Measurements from ENCODE around the gene CD274.
"Not testable (repeated sequence)": the region's sequence is repeated elsewhere in the genome, so short reads cannot be mapped to it uniquely, and the experiment has no call there.

The CD274 gene

GRCh38 chr9:5468850-5469249 is 18.5 kb downstream of the CD274 start:
- DNase-seq, result no peak

GRCh38 chr9:5470122-5470521 is 19.8 kb downstream of the CD274 start:
- no peak for DNase-seq

DNA sequence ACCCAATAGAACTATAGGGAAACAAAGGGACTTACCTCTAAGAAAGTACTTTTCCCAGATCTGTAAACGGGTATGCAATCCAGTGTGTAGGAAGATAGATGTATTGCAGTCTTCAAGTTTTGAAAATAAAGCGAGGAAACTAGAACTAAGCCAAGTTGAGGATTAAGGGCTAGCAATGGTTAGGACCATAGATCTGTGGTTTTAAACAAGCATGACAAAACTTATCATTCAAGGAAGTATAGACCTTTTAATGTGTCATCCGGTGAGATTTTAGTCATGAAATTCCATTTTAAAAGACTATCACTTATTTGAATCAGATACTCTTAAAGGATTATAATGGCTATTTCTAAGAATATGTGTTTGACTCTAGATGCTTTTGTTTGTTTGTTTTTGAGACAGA is 20.5 kb downstream of the CD274 start:
- no peak for DNase-seq

- not testable (repeated sequence) for DNase-seq
Observed at GRCh38 chr9:5475611-5476010, 25.3 kb downstream of the CD274 start.

DNA sequence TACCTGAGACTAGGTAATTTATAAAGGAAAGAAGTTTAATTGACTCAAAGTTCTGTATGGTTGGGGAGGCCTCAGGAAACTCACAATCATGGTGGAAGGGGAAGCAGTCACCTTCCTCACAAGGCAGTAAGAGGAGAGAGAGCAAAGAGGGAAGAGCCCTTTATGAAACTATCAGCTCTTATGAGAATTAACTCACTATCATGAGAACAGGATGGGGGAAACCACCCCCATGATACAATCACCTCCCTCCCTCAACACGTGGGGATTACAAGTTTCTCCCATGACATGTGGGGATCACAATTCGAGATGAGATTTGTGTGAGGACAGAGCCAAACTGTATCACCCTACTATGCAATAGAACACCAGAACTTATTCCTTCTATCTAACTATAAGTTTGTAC is 27.9 kb downstream of the CD274 start:
- no peak for DNase-seq

DNA sequence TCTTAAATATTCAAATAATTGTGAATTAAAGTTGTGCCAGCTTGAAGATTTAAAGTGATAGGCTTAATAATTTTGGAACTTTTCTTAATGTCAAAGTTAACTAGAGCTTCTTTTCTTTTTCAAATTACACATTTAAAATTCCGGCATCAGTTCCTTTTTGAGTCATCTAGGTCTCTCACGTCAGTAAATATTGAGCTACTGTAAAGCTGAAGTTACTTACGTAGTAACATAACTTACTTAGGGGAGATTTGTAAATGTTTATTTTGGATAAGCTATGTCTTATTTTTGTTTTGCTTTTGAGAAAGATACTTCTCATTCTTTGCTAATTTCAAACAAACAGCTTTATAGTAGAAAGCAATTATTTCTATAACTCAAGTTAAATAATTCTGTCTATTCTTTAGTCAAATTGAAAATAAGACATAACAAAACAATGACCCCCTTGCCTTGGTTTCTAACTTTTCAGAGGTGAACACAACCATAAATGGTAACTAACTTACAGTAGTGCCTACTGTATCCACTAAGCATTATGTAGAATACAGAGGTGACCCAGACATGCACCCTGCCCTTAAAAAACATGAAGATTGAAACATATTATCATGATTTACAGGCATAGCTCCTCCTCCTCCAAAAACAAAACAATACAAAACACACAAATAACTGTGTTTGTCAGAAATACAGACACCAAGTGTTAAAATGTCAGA is 29.8 kb downstream of the CD274 start:
- no peak for DNase-seq

GRCh38 chr9:5480919-5481318 is 30.6 kb downstream of the CD274 start:
- DNase-seq, result no peak

- no peak for DNase-seq
Observed at GRCh38 chr9:5481322-5482040, 31.1 kb downstream of the CD274 start.

- DNase-seq, result no peak
Observed at GRCh38 chr9:5482194-5482593, 31.9 kb downstream of the CD274 start.

- no peak for DNase-seq
Observed at GRCh38 chr9:5483306-5483705, 33.0 kb downstream of the CD274 start.

DNA sequence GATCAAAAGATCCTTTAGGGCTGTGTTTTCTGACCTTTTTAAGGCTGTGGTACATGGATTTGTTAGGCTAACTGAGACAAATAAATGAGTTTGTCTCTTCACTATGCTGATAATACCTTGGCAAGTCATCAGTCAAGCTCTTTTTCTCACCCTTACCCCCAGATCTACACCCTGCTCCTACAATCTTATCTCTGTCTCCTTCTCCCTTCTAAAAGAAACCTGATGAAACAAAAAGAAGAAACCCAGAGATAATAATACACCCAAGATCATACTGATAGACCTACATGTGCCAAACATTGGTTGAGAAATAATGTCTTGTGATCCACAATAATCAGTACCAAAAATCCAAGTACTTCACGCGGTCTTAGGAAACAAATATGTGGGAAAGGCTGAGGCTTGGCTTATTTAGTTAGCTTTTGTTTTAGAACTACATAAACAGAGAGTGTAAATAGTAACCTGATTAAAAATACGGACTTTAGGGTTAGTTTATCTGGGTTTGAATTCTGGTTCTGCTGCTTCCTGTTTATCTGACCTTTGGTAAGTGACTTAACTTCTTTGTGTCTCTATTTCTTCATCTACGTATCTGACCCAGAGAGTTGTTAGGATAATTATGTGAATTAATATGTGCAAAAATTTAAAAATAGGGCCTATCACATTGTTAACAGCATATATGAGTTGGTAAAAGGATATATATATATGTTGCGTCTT is 35.2 kb downstream of the CD274 start:
- no peak for DNase-seq

GRCh38 chr9:5486988-5487387 is 36.6 kb downstream of the CD274 start:
- DNase-seq, result no peak

GRCh38 chr9:5488221-5489008 is 38.1 kb downstream of the CD274 start:
- no peak for DNase-seq

GRCh38 chr9:5489630-5490490 is 39.5 kb downstream of the CD274 start:
- DNase-seq, result no peak

- no peak for DNase-seq
Observed at GRCh38 chr9:5492965-5493678, 42.8 kb downstream of the CD274 start.

GRCh38 chr9:5493679-5494511 is 43.6 kb downstream of the CD274 start:
- no peak for DNase-seq

DNA sequence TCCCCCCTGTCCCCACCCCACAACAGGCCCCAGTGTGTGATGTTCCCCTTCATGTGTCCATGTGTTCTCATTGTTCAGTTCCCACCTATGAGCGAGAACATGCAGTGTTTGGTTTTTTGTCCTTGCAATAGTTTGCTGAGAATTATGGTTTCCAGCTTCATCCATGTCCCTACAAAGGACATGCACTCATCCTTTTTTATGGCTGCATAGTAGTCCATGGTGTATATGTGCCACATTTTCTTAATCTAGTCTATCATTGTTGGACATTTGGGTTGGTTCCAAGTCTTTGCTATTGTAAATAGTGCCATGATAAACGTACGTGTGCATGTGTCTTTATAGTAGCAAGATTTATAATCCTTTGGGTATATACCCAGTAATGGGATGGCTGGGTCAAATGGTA is 44.4 kb downstream of the CD274 start:
- DNase-seq, result not testable (repeated sequence)

DNA sequence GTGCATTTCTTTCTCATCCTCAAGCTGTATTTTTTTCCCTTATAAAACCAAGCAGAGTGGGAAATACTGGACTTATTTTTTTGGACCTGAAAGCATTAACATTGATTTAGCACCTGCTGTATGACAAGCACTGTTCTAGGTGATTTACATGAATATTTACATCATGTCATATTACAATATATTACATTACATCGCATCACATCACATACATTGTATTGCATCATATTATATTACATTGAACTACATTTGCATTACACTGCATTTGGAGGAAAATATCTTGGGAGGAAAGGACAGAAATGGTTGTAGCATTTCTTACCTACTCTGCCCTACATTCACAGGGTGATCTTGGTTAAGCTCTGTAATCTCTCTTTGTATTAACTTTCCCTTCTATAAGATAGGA is 48.8 kb downstream of the CD274 start:
- DNase-seq, result no peak

- DNase-seq, result no peak
Observed at GRCh38 chr9:5499889-5500398, 49.6 kb downstream of the CD274 start.

Measured in NCI-H510A treated with DMSO at 0.1 percent for 48 hours (cell line).